AG09319 (cell line): ENCODE results near the gene PPP6R3.
"Not testable (repeated sequence)": the region's sequence is repeated elsewhere in the genome, so short reads cannot be mapped to it uniquely, and the experiment has no call there.

ENCODE experiments used
- DNase-seq: peaks from one replicate; pipeline ENCODE4 v3.0.0-alpha.2; 2010; ENCODE audit warnings: low read depth; ENCODE audit errors: extremely low read depth
- TF ChIP-seq, protein P1 (sequence below): IDR thresholded peaks from 2 replicates; pipeline ENCODE4 v1.5.1; 2011; ENCODE audit warnings: low read depth, mild to moderate bottlenecking, inconsistent platforms, low read length, moderate library complexity

The PPP6R3 gene

DNA sequence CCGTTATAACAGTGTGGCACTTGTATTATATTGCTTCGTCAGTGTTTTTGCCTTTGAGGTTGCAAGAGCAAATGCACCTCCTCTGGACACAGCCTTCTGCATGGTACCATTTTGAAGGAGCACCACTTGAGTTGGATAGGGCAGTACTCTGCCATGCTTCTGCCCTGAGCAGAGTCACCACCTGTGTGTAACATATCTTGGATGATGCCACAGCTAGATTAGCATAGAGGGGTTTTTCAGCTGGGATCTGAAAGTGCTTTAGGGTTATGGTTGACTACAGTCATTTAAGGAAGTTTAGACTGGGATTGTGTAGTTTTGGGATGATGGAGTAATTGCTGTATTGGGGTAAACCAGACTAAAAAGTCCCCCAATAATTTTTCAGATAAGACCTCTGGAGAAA is 78.8 kb downstream of the PPP6R3 start:
- no peak for DNase-seq
- TF ChIP-seq, protein P1, sequence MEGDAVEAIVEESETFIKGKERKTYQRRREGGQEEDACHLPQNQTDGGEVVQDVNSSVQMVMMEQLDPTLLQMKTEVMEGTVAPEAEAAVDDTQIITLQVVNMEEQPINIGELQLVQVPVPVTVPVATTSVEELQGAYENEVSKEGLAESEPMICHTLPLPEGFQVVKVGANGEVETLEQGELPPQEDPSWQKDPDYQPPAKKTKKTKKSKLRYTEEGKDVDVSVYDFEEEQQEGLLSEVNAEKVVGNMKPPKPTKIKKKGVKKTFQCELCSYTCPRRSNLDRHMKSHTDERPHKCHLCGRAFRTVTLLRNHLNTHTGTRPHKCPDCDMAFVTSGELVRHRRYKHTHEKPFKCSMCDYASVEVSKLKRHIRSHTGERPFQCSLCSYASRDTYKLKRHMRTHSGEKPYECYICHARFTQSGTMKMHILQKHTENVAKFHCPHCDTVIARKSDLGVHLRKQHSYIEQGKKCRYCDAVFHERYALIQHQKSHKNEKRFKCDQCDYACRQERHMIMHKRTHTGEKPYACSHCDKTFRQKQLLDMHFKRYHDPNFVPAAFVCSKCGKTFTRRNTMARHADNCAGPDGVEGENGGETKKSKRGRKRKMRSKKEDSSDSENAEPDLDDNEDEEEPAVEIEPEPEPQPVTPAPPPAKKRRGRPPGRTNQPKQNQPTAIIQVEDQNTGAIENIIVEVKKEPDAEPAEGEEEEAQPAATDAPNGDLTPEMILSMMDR, result no peak

DNA sequence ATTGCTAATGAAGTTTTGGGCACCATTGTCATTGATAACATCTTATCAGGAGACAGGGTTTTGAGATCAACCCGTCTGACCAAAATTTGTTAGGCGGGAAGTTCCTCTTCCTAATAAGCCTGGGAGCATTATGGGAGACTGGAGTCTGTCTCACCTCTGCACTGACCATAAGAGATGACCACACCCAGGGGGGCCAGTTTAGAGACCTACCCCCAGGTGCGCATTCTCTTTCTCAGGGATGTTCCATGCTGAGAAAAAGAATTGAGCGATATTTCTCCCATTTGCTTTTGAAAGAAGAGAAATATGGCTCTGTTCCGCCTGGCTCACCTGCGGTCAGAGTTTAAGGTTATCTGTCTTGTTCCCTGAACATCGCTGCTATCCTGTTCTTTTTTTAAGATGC is 80.0 kb downstream of the PPP6R3 start:
- DNase-seq, result not testable (repeated sequence)

DNA sequence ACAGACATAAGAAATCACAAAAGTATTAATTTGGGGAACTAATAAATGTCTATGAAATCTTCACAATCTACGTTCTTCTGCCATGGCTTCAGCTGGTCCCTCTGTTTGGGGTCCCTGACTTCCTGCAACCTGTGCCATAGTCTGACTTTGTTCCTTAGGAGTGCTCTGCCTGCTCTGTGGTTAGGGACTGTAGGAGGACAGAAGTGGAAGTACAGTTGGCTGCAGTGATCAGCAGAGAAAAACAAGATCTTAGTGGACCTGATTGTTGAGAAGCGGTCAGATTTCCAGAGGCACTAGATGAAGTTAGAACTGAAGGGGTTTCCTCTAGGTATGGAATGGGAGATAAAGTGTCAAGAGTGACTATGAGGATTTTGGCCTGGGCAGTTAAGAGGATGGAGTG is 80.6 kb downstream of the PPP6R3 start:
- DNase-seq, result no peak
- TF ChIP-seq, protein P1, result no peak

DNA sequence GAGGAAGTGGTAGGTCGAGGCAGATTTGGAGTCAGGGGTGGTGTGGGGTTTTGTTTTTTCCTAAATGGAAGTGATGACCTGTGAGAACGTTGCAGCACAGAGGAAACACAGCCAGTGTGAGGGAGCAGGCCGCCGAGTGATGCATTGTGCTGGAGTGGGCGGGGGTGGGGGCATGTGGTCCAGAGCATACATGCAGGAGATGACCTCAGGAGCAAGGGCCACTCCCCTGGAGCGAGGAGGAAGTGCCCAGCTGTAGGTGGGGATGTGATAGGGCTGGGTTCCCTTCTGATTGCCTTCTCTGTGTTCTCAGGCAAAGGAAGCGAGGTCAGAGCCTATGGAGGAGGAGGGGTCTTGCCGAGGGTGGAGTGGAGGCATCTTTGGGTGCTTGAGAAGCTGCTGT is 81.4 kb downstream of the PPP6R3 start:
- TF ChIP-seq, protein P1, result no peak
- no peak for DNase-seq

DNA sequence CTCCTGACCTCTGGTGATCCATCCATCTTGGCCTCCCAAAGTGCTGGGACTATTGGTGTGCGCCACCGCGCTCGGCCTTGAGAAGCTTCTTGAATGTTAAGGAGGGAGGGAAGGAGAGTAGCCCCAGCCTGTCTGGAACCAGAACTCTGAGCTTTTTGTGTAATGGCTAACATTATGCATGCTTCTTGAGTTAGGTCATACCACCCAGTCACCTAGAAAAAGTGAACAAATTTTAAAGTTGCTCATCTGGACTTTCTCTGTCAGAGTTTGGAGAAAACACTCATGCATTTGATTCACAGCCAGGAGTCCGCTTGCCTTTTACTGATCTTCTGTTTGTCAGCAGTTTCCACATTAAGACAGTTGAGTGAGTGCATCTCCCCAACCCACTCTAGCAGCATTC is 82.1 kb downstream of the PPP6R3 start:
- peak; percentile 19 for DNase-seq
- TF ChIP-seq, protein P1, result no peak

DNA sequence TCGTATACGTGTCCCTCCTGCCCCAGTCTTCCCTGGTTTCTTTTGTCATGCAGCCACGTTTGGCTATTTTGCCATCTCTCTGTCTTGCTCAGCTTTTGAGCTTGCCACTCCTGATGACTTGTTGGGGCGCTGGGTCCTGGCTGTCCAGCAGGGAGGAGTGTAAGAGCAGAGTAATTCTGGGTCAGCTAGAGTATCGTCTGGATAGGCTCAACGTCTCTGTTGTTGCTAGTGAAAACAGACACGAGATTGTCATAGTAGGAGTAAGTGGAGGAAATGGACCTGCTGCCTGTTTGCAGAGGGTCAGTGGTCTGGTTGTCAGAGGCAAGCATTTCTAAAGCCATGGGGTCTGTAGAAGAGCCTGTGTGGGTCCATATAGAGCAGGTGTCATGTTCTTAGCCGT is 83.0 kb downstream of the PPP6R3 start:
- TF ChIP-seq, protein P1, result no peak
- DNase-seq, result no peak

DNA sequence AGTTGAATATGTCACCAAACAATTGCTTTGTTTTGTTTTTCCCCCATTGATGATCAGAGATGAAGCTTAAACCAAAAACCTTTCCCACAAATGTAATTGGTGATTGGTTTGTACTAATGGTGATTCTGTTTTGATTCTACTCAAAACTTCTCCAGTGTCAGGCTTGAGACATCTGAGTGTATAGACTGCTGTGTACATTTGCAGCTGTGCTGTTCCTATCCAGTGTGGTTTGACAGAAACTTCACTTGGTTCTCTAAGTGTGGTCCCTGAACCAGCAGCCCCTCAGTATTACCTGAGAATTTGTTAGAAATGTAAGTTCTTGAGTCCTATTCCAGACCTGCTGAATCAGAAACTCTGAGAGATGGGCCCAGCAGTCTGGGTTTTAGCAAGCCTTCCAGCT is 84.8 kb downstream of the PPP6R3 start:
- TF ChIP-seq, protein P1, result no peak
- DNase-seq, result no peak

DNA sequence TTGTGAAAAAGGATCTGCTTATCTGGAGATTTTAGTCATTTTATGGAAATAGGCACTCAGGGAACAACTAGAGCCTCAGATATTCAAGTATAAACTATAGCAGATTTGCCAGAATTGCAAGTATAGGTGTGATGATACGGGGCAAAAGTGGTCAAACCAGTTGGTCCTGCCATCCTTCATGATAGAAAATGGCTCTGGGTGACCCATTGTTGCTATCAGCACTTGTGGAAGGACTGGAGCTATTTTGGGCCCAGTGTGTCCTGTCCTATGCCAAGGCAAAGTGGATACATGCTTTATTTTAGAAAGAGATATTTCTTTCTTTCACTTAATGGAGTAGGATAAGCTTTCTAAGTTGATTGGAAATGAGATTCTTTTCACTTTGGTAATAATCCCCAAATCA is 85.2 kb downstream of the PPP6R3 start:
- DNase-seq, result no peak
- TF ChIP-seq, protein P1, result no peak
